ENCODE measurements around the gene ALPL.

DNA sequence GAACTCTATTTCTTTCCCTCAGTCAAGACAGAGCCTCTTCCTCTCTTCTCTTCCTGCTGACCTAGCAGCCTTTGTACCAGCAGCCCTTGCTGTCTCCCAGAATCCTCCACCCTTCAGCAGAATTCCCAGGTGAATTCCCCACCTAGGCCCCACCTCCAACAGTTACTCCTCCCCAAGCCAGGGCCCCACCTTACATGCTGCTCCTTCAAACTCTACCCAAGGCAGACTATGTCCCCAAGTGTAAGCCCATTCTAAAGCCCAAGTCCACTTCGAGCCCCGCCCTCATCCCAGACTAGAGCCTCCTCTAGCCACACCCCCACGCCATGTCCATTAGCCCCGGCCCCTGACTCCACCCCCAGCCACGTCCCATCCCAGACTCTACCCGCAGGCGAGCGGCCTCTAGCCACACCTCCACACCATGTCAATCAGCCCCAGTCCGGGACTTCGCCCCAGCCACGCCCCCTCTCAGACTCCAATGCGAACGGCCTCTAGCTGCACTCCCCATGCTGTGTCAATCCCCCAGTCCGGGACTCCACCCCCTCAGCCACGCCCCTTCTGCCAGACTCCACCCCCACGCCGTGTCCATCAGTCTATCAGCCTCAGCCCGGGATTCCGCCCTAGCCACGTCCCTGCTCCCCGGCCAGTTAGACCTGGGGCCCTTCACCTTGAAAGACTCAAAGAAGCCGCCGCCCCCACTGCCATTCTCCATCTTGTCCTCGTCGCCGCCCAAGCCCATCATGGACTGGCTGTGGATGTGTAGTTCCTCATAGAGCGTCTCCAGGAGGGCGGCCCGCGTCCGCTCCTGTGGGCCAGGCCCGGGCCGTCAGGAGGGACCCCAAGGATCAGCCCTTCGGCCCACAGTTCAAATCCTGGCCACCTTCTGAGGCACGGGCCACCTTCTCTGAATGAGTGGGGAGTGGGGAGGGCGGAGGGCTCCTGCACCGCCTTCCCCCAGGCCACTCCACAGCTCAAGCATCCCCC lies 98.6 kb downstream of the ALPL start:
- TF ChIP-seq, protein P1, sequence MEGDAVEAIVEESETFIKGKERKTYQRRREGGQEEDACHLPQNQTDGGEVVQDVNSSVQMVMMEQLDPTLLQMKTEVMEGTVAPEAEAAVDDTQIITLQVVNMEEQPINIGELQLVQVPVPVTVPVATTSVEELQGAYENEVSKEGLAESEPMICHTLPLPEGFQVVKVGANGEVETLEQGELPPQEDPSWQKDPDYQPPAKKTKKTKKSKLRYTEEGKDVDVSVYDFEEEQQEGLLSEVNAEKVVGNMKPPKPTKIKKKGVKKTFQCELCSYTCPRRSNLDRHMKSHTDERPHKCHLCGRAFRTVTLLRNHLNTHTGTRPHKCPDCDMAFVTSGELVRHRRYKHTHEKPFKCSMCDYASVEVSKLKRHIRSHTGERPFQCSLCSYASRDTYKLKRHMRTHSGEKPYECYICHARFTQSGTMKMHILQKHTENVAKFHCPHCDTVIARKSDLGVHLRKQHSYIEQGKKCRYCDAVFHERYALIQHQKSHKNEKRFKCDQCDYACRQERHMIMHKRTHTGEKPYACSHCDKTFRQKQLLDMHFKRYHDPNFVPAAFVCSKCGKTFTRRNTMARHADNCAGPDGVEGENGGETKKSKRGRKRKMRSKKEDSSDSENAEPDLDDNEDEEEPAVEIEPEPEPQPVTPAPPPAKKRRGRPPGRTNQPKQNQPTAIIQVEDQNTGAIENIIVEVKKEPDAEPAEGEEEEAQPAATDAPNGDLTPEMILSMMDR (conservative IDR thresholded peaks at IDR 0.05; ENCODE audit: low read depth, low read length), result no peak
- TF ChIP-seq POLR2A (IDR thresholded peaks at IDR 0.05; ENCODE audit: low read depth, low read length), result no peak
- TF ChIP-seq RAD21 (IDR thresholded peaks at IDR 0.05; ENCODE audit: low read length), result no peak
- TF ChIP-seq CEBPB (IDR thresholded peaks at IDR 0.05; ENCODE audit: low read depth, low read length), result no peak
- no peak for TF ChIP-seq FOS (IDR thresholded peaks at IDR 0.05; ENCODE audit: low read depth, low read length)
- TF ChIP-seq MAZ (IDR thresholded peaks at IDR 0.05; ENCODE audit: borderline replicate concordance, low read depth, low read length), result no peak
- TF ChIP-seq RFX5 (IDR thresholded peaks at IDR 0.05; ENCODE audit: low read depth, low read length), result no peak
- no peak for TF ChIP-seq RCOR1 (IDR thresholded peaks at IDR 0.05; ENCODE audit: insufficient replicate concordance, low read length)
- no peak for TF ChIP-seq NFE2L2 (IDR thresholded peaks at IDR 0.05; ENCODE audit: low read depth, low read length)
- TF ChIP-seq, protein P2, sequence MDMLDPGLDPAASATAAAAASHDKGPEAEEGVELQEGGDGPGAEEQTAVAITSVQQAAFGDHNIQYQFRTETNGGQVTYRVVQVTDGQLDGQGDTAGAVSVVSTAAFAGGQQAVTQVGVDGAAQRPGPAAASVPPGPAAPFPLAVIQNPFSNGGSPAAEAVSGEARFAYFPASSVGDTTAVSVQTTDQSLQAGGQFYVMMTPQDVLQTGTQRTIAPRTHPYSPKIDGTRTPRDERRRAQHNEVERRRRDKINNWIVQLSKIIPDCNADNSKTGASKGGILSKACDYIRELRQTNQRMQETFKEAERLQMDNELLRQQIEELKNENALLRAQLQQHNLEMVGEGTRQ (IDR thresholded peaks at IDR 0.05; ENCODE audit: low read depth, low read length), result no peak
- no peak for TF ChIP-seq MAFK (IDR thresholded peaks at IDR 0.05; ENCODE audit: low read depth, low read length)

Measured in IMR-90 (cell line).